Measurements from ENCODE around the gene DOK7.

DNA sequence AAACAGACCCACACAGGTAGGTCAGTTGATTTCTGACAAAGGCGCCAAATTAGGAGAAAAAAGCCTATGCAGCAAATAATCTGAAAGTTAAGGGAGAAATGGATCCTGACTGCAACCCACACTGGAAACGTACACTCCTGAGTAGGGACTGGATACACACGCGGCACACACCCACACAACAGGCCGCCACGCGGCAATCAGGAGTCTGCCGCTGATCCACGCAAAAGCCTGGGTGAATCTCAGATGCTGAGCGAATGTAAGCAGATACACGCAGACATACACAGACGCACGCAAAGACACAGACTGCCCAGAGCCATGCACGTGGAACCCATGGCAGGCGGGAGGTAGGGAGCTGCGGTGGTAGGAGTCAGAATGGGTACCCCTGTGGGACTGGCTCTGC, 47.4 kb downstream of the DOK7 start:
- no peak for TF ChIP-seq POLR2A (IDR thresholded peaks at IDR 0.05)
- TF ChIP-seq, protein P1, sequence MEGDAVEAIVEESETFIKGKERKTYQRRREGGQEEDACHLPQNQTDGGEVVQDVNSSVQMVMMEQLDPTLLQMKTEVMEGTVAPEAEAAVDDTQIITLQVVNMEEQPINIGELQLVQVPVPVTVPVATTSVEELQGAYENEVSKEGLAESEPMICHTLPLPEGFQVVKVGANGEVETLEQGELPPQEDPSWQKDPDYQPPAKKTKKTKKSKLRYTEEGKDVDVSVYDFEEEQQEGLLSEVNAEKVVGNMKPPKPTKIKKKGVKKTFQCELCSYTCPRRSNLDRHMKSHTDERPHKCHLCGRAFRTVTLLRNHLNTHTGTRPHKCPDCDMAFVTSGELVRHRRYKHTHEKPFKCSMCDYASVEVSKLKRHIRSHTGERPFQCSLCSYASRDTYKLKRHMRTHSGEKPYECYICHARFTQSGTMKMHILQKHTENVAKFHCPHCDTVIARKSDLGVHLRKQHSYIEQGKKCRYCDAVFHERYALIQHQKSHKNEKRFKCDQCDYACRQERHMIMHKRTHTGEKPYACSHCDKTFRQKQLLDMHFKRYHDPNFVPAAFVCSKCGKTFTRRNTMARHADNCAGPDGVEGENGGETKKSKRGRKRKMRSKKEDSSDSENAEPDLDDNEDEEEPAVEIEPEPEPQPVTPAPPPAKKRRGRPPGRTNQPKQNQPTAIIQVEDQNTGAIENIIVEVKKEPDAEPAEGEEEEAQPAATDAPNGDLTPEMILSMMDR (IDR thresholded peaks at IDR 0.05) = no peak

Data from Peyer's patch (tissue), 4 donors.